ENCODE results near the gene FIBCD1. TPM values are rescaled to one million over a fixed set of nuclear protein-coding genes. Genes with fewer than 3 reads are reported as not detected.

The FIBCD1 gene
- polyA plus RNA-seq, 1 donor (not counting 4 experiments of a cell fraction or from before 2014, with no cell fraction given) = 0.79 TPM

GRCh38 chr9:130877300-130877699, 61.7 kb downstream of the FIBCD1 start:
- H3K9me3 ChIP-seq (ENCODE audit: control insufficient read depth, low read depth, low read length) = no peaks in the 10 kb centered on the region
- dilution Hi-C loops (cut with MboI; ENCODE audit: extremely low pct_ligation_motif_present, low sequenced_read_pairs) = no loop called here
- H3K9ac ChIP-seq (ENCODE audit: control insufficient read depth, extremely low read depth, insufficient read depth, low read length) = no peak overlapping the region
- no peak overlapping the region for H3K27ac ChIP-seq (ENCODE audit: control insufficient read depth, insufficient read depth, low read length)
- TF ChIP-seq EZH2 (IDR thresholded peaks at IDR 0.05; ENCODE audit: low read length) (no peak), CTCF (optimal IDR thresholded peaks at IDR 0.05 in 1 of 3, IDR thresholded peaks at IDR 0.05 in 1 of 3, conservative IDR thresholded peaks at IDR 0.05 in 1 of 3; ENCODE audit: extremely low read depth in 1 of 3, insufficient read depth in 2 of 3, low read length in 3 of 3) (no peak)
- no peak for DNase-seq (ENCODE audit: low read depth, low spot score)
- no peak overlapping the region for H3K4me2 ChIP-seq (ENCODE audit: control insufficient read depth, extremely low read depth, insufficient read depth, low read depth, low read length)
- peaks cover 39 to 49% of the 10 kb centered on the region in 2 experiments for H3K36me3 ChIP-seq (ENCODE audit: control insufficient read depth in 2 of 2, extremely low read depth in 1 of 2, insufficient read depth in 2 of 2, low read length in 2 of 2)
- no peaks in the 10 kb centered on the region for H3K27me3 ChIP-seq (ENCODE audit: control insufficient read depth, extremely low read depth, insufficient read depth, low read length)
- FAIRE-seq = no peak
- H4K20me1 ChIP-seq (ENCODE audit: control insufficient read depth, extremely low read depth, insufficient read depth, low read length) = no peaks in the 10 kb centered on the region
- H3K9me1 ChIP-seq (ENCODE audit: control insufficient read depth, extremely low read depth, insufficient read depth, low read length) = no peaks in the 10 kb centered on the region
- H2AFZ ChIP-seq (ENCODE audit: control insufficient read depth, low read length) = no peak overlapping the region
- no peaks in the 10 kb centered on the region for H3K4me1 ChIP-seq (ENCODE audit: control insufficient read depth, extremely low read depth, insufficient read depth, low read length)
- no peak overlapping the region for H3K4me3 ChIP-seq (ENCODE audit: control insufficient read depth in 2 of 3, extremely low read depth in 1 of 3, insufficient read depth in 2 of 3, low read depth in 1 of 3, low read length in 3 of 3)
- no peaks in the 10 kb centered on the region for H3K79me2 ChIP-seq (ENCODE audit: control insufficient read depth, insufficient read depth, low read length)

GRCh38 chr9:130874783-130875182, 64.3 kb downstream of the FIBCD1 start:
- Histone ChIP-seq H3K4me1 (ENCODE audit: control insufficient read depth, extremely low read depth, insufficient read depth, low read length) (no peaks in the 10 kb centered on the region), H3K9me3 (ENCODE audit: control insufficient read depth, low read depth, low read length) (no peaks in the 10 kb centered on the region), H3K36me3 (ENCODE audit: control insufficient read depth in 2 of 2, extremely low read depth in 1 of 2, insufficient read depth in 2 of 2, low read length in 2 of 2) (peaks cover 32 to 37% of the 10 kb centered on the region in 2 experiments), H3K4me3 (ENCODE audit: control insufficient read depth in 2 of 3, extremely low read depth in 1 of 3, insufficient read depth in 2 of 3, low read depth in 1 of 3, low read length in 3 of 3) (no peak overlapping the region), H3K9ac (ENCODE audit: control insufficient read depth, extremely low read depth, insufficient read depth, low read length) (no peak overlapping the region), H3K79me2 (ENCODE audit: control insufficient read depth, insufficient read depth, low read length) (peaks cover 6% of the 10 kb centered on the region), H3K27me3 (ENCODE audit: control insufficient read depth, extremely low read depth, insufficient read depth, low read length) (no peaks in the 10 kb centered on the region), H3K9me1 (ENCODE audit: control insufficient read depth, extremely low read depth, insufficient read depth, low read length) (no peaks in the 10 kb centered on the region), H3K27ac (ENCODE audit: control insufficient read depth, insufficient read depth, low read length) (no peak overlapping the region), H2AFZ (ENCODE audit: control insufficient read depth, low read length) (no peak overlapping the region), H3K4me2 (ENCODE audit: control insufficient read depth, extremely low read depth, insufficient read depth, low read depth, low read length) (no peak overlapping the region), H4K20me1 (ENCODE audit: control insufficient read depth, extremely low read depth, insufficient read depth, low read length) (peaks cover 4% of the 10 kb centered on the region)
- dilution Hi-C loops (cut with MboI; ENCODE audit: extremely low pct_ligation_motif_present, low sequenced_read_pairs) = no loop called here
- FAIRE-seq (no peak), DNase-seq (ENCODE audit: low read depth, low spot score) (no peak)
- TF ChIP-seq EZH2 (IDR thresholded peaks at IDR 0.05; ENCODE audit: low read length) (no peak), CTCF (optimal IDR thresholded peaks at IDR 0.05 in 1 of 3, IDR thresholded peaks at IDR 0.05 in 1 of 3, conservative IDR thresholded peaks at IDR 0.05 in 1 of 3; ENCODE audit: extremely low read depth in 1 of 3, insufficient read depth in 2 of 3, low read length in 3 of 3) (no peak)

Measured in keratinocyte (primary cell).